SH-SY5Y (cell line): ENCODE data around the gene CTDSPL.

Source experiments
- GATA2 ChIP-seq: IDR thresholded peaks from 2 replicates; pipeline ENCODE4 v1.6.1; 2011; ENCODE audit warnings: mild to moderate bottlenecking, low read depth, low read length
- GATA3 ChIP-seq: IDR thresholded peaks from 2 replicates; pipeline ENCODE4 v1.6.1; 2011; ENCODE audit warnings: low read depth, mild to moderate bottlenecking, low read length, moderate library complexity

DNA sequence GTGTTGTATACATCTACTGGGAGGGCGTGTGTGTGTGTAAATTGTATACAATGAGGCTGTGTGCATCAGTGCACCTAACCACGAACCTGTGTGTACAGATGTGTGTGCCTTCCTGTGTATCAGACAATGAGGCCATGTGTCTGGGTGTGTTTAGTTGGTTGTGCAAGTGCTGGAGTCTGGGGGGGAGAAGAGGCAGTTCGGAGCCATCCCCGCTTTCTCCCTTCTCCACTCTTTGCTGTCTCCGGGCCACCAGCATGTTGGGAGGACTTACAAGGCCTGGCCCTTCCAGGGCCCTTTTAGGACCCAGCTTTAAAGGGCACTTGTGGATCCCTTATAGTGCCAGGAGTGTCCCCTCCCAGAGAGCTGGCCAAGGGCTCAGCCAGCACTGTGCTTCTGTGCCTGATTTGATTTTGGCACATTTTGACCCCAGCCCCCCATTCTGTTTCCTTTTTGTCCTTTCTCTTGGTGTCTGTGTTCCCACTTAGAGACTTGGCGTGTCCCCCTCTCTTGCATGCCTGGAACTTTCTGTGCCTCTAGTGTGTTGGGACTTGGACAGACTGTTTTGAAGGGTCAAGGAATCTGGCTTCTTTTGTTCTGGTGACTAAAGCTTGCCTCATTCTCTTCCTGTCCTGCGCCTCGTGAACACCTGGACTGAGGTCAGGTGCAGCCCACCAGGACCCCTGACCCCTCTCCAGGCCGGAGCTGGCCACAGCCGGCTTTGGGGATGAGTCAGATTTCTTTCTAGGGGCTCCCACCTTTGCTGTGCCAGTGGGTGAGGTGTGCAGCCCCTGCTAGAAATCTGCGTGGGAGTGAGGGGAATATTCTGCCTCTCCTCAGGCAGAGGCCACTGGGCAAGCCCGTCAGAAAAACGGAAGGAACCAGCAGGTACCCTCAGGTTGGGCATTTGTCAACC, 1.5 kb downstream of the CTDSPL start:
- no peak for TF ChIP-seq GATA3
- no peak for TF ChIP-seq GATA2
